GM06990 (cell line): ENCODE data around the gene MGAT5.

ENCODE experiments used
- DNase-seq: peaks from one replicate; pipeline ENCODE4 v3.0.0-alpha.2; 2011; ENCODE audit not compliant: insufficient read length; ENCODE audit errors: extremely low read depth
- H3K27me3 ChIP-seq: replicated peaks from 2 replicates; pipeline ENCODE4 v1.6.0; 2011; ENCODE audit warnings: low read length; ENCODE audit not compliant: control insufficient read depth, insufficient read depth
- H3K36me3 ChIP-seq: 2 replicates; pipeline ENCODE4 v1.5.1; 2011; ENCODE audit warnings: low read length; ENCODE audit not compliant: control insufficient read depth, insufficient read depth
- H3K4me3 ChIP-seq: replicated peaks from 2 replicates; pipeline ENCODE4 v1.5.1; 2011; ENCODE audit warnings: low read depth, mild to moderate bottlenecking, control low read depth, low read length
- CTCF ChIP-seq: IDR thresholded peaks from 2 replicates; pipeline ENCODE4 v1.5.1; 2011; ENCODE audit warnings: low read length, control low read depth, mild to moderate bottlenecking, inconsistent platforms; ENCODE audit not compliant: insufficient read depth, poor library complexity, severe bottlenecking

The MGAT5 gene

GRCh38 chr2:134274121-134274520 lies 20.2 kb downstream of the MGAT5 start:
- Histone ChIP-seq H3K27me3 (no peaks in the 10 kb centered on the region), H3K36me3 (no peaks in the 10 kb centered on the region; the same call in 1 of the 2 replicates), H3K4me3 (no peak overlapping the region)
- DNase-seq: no peak
- no peak for TF ChIP-seq CTCF

- peak overlapping the region; percentile 26; the same call in 1 of the 2 replicates for H3K4me3 ChIP-seq
- DNase-seq: peak; percentile 71
- H3K27me3 ChIP-seq: no peaks in the 10 kb centered on the region
- H3K36me3 ChIP-seq: no peaks in the 10 kb centered on the region; the same call in 1 of the 2 replicates
- no peak for TF ChIP-seq CTCF
These were observed 21.4 kb downstream of the MGAT5 start for GRCh38 chr2:134275058-134275862.

- Histone ChIP-seq H3K36me3 (no peaks in the 10 kb centered on the region), H3K27me3 (no peaks in the 10 kb centered on the region), H3K4me3 (no peak overlapping the region)
- DNase-seq: no peak
- no peak for TF ChIP-seq CTCF
These were observed 22.7 kb downstream of the MGAT5 start for GRCh38 chr2:134276381-134277172.

GRCh38 chr2:134277223-134277622 lies 23.4 kb downstream of the MGAT5 start:
- no peaks in the 10 kb centered on the region for H3K36me3 ChIP-seq
- H3K4me3 ChIP-seq: no peak overlapping the region
- no peak for DNase-seq
- H3K27me3 ChIP-seq: no peaks in the 10 kb centered on the region
- no peak for TF ChIP-seq CTCF

- Histone ChIP-seq H3K4me3 (no peak overlapping the region), H3K36me3 (no peaks in the 10 kb centered on the region), H3K27me3 (no peaks in the 10 kb centered on the region)
- no peak for DNase-seq
- no peak for TF ChIP-seq CTCF
These were observed 24.7 kb downstream of the MGAT5 start for GRCh38 chr2:134278553-134278952.
